Endodermal cell (in vitro differentiated cells): ENCODE results near the gene HOXD3. TPM values are rescaled to one million over a fixed set of nuclear protein-coding genes. Genes with fewer than 3 reads are reported as not detected.

Experiments used
- DNase-seq: peaks from one replicate; pipeline ENCODE4 v3.0.0-alpha.2; 2017
- H3K27ac ChIP-seq: 2 replicates; pipeline ENCODE4 v1.5.1; 2013; ENCODE audit warnings: mild to moderate bottlenecking, low read depth, low read length, moderate library complexity
- H3K27me3 ChIP-seq: 2 replicates; pipeline ENCODE4 v1.6.1; 2013; ENCODE audit warnings: mild to moderate bottlenecking, low read length, moderate library complexity; ENCODE audit not compliant: insufficient read depth, control insufficient read depth, poor library complexity, severe bottlenecking
- H3K36me3 ChIP-seq: 2 replicates; pipeline ENCODE4 v1.7.0; 2013; ENCODE audit warnings: mild to moderate bottlenecking, low read length, moderate library complexity; ENCODE audit not compliant: control insufficient read depth, insufficient read depth
- H3K4me1 ChIP-seq: one replicate; pipeline ENCODE4 v1.7.0; 2013; ENCODE audit warnings: low read length; ENCODE audit not compliant: control insufficient read depth, insufficient read depth
- H3K4me3 ChIP-seq: 2 replicates; pipeline ENCODE4 v1.5.1; 2013; ENCODE audit warnings: mild to moderate bottlenecking, low read length, moderate library complexity
- H3K9ac ChIP-seq: 2 replicates; pipeline ENCODE4 v1.6.1; 2013; ENCODE audit warnings: mild to moderate bottlenecking, low read length, moderate library complexity; ENCODE audit not compliant: poor library complexity, severe bottlenecking; ENCODE audit errors: extremely low read depth
- H3K9me3 ChIP-seq: 2 replicates; pipeline ENCODE4 v1.6.1; 2013; ENCODE audit warnings: mild to moderate bottlenecking, low read length, moderate library complexity; ENCODE audit not compliant: control insufficient read depth
- H3K27ac Mint-ChIP-seq: 2 replicates; pipeline ENCODE4 v1.8.0; 2020; ENCODE audit warnings: mixed read lengths
- H3K27me3 Mint-ChIP-seq: 2 replicates; pipeline ENCODE4 v1.8.0; 2021; ENCODE audit warnings: mild to moderate bottlenecking, mixed read lengths; ENCODE audit not compliant: insufficient read depth
- H3K36me3 Mint-ChIP-seq: 2 replicates; pipeline ENCODE4 v1.8.0; 2020; ENCODE audit warnings: low read depth, mixed read lengths
- H3K4me1 Mint-ChIP-seq: 2 replicates; pipeline ENCODE4 v1.8.0; 2020; ENCODE audit warnings: mixed read lengths
- H3K4me3 Mint-ChIP-seq: 2 replicates; pipeline ENCODE4 v1.8.0; 2020; ENCODE audit warnings: mild to moderate bottlenecking, moderate library complexity, mixed read lengths
- H3K9me3 Mint-ChIP-seq: 2 replicates; pipeline ENCODE4 v1.8.0; 2020; ENCODE audit warnings: mild to moderate bottlenecking, mixed read lengths
- CTCF ChIP-seq: fragments of 200-600 bp; sonication (generic); conservative IDR thresholded peaks from 2 replicates; pipeline ENCODE4 v1.5.0; 2021; ENCODE audit warnings: antibody characterized with exemption, mild to moderate bottlenecking
- WGBS, 2 experiments: methylation state at CpG; one replicate each; pipeline versions ENCODE4 v1.1.5 to v1.1.7; 2013; ENCODE audit warnings: missing lambda C conversion rate in 2 of 2, mixed read lengths in 1 of 2; ENCODE audit not compliant: insufficient coverage in 1 of 2, insufficient read length in 1 of 2; 5-methylcytosine and 5-hydroxymethylcytosine counted together
- total RNA-seq, 2 donors: library from RNA; stranded (reverse); fragmentation: NEBNext Ultra II Directional in 1 of 2; extraction: Animal tissue kit (Norgen Biotek cat#: 25700) in 1 of 2; gene quantifications; 2 replicates in 1 of 2; 3 replicates in 1 of 2; pipeline ENCODE4 v1.2.1, GENCODE V29; 2021

Gene HOXD3
- total RNA-seq, 2 donors from 2014 or later = not detected

DNA sequence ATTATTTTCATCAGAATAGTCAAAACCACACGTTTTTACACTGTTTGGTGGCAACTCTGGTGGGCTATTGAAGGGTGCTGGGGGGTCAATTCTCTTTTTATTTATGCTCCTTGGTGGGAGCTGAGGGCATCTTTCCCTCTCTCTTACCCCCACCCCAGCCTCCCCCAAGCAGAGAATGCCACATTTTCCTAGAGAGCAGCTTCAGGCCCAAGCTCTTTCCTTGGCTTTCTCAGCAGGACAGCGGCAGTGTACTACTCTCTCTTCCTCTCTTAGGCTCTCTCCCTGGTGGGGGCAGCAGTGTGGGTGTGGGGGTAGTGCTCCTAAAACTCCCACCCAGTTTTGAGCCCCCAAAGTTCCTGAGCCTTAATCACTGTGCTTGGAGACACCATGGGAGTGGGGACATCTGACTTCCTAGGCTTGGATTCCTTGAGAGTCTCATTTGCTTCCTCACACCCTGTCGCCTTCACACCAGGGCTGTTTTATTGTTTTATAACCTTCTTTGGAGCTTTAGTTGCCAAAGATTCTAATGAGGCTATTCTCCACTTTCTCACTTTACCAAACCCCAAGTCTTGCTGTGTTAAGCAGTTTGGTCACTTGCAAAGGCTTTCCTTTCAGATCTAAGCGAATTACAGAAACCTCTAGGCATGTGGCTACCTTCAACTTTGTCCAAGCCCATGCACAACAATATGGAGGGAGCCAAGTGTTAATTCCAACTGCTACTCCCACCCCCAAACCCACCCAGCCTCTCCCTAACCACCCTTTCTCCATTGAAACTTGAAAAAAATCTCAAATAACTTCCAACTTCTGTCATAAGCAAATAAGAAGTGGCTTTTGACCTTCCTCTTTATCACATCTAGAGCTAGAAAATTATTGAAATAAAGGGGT is 11.8 kb upstream of the HOXD3 start:
- H3K36me3 ChIP-seq = no peaks in the 10 kb centered on the region
- H3K27me3 ChIP-seq = peaks cover 98% of the 10 kb centered on the region
- no peak overlapping the region for H3K27ac ChIP-seq
- H3K4me3 ChIP-seq = no peak overlapping the region
- Mint-ChIP-seq H3K36me3 (no peaks in the 10 kb centered on the region), H3K4me1 (peaks cover 8% of the 10 kb centered on the region), H3K4me3 (no peak overlapping the region), H3K9me3 (no peaks in the 10 kb centered on the region), H3K27ac (no peak overlapping the region), H3K27me3 (peaks cover 98% of the 10 kb centered on the region)
- H3K9ac ChIP-seq = no peak overlapping the region
- H3K4me1 ChIP-seq = no peaks in the 10 kb centered on the region
- DNase-seq = no peak
- no peaks in the 10 kb centered on the region for H3K9me3 ChIP-seq
- 0 to 38% methylated on average over 1 to 3 of the region's 4 CpGs for WGBS, 2 experiments
- no peak for TF ChIP-seq CTCF

DNA sequence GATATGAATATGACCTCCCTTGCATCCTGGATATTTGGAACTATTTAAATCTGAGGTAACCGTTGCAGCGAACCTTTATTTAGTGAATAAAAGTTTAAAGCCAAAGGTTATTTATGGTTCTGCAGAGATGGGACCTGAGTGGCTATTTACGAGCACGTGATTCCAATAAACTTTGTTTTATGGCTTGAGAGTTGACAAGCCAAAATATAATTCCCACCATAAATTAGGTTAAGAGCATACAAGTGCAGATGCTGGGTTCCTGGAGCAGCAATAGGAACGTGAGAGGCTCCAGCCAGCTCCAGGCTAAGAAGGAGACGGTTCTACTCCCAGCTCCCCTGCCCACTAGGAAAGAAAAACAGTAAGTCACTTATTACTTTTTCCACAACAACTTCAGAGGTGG is 11.0 kb upstream of the HOXD3 start:
- Histone ChIP-seq H3K36me3 (no peaks in the 10 kb centered on the region), H3K9me3 (no peaks in the 10 kb centered on the region), H3K9ac (no peak overlapping the region), H3K27ac (no peak overlapping the region), H3K4me3 (no peak overlapping the region), H3K27me3 (peaks cover 100% of the 10 kb centered on the region), H3K4me1 (no peaks in the 10 kb centered on the region)
- TF ChIP-seq CTCF = no peak
- DNase-seq = no peak
- H3K27me3 Mint-ChIP-seq = peaks cover 100% of the 10 kb centered on the region
- no peak overlapping the region for H3K27ac Mint-ChIP-seq
- H3K9me3 Mint-ChIP-seq = no peaks in the 10 kb centered on the region
- no peaks in the 10 kb centered on the region for H3K36me3 Mint-ChIP-seq
- WGBS, 2 experiments = 52 to 56% methylated on average over 2 to 6 of the region's 6 CpGs
- peaks cover 8% of the 10 kb centered on the region for H3K4me1 Mint-ChIP-seq
- H3K4me3 Mint-ChIP-seq = no peak overlapping the region

DNA sequence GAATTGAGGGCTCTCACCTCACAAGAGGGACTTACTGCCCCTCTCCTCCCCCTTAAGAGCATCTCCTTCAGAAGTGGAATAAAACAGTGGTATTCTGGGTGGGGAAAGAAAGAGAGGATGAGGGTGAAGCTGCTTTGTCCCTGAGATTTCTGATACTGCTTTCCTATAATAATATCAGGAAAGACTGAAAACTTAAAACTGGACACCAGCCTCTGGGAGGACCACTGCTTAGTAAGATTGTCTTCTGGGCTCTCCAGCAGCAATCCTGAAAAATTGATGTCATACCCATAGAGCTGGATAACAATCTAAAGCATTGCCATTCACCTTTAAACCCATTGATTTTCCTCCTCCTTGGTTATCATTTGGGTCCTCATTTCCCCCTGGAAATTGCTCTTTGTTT is 10.5 kb upstream of the HOXD3 start:
- H3K4me3 Mint-ChIP-seq = no peak overlapping the region
- DNase-seq = no peak
- no peaks in the 10 kb centered on the region for H3K9me3 Mint-ChIP-seq
- TF ChIP-seq CTCF = no peak
- peaks cover 8% of the 10 kb centered on the region for H3K4me1 Mint-ChIP-seq
- no peaks in the 10 kb centered on the region for H3K4me1 ChIP-seq
- H3K27me3 Mint-ChIP-seq = peaks cover 100% of the 10 kb centered on the region
- H3K36me3 ChIP-seq = no peaks in the 10 kb centered on the region
- H3K36me3 Mint-ChIP-seq = no peaks in the 10 kb centered on the region
- no peak overlapping the region for H3K27ac Mint-ChIP-seq
- no peak overlapping the region for H3K9ac ChIP-seq
- H3K27ac ChIP-seq = no peak overlapping the region
- H3K4me3 ChIP-seq = no peak overlapping the region
- no peaks in the 10 kb centered on the region for H3K9me3 ChIP-seq
- peaks cover 100% of the 10 kb centered on the region for H3K27me3 ChIP-seq
